ENCODE measurements around the gene HEATR3.

HEATR3 gene

GRCh38 chr16:50065624-50066481 is at the start of gene HEATR3:
Gene HEATR3, plus strand, starts transcription at chr16:50065970. Its CDS starts 162 bp downstream, at chr16:50066132.
- peak; percentile 96 for DNase-seq (ENCODE audit: low read depth)
- H3K4me3 ChIP-seq (ENCODE audit: low read depth, low read length): peak within 1 kb of the TSS; percentile 100
- TF ChIP-seq CTCF (conservative IDR thresholded peaks at IDR 0.05; ENCODE audit: low read depth, low read length): no peak

GRCh38 chr16:50017553-50017952 is 48.2 kb upstream of the HEATR3 start:
- TF ChIP-seq CTCF (conservative IDR thresholded peaks at IDR 0.05; ENCODE audit: low read depth, low read length): no peak
- H3K4me3 ChIP-seq (ENCODE audit: low read depth, low read length): no peak overlapping the region
- no peak for DNase-seq (ENCODE audit: low read depth)

- no peak overlapping the region for H3K4me3 ChIP-seq (ENCODE audit: low read depth, low read length)
- DNase-seq (ENCODE audit: low read depth): peak; percentile 42
- peak; percentile 39 for TF ChIP-seq CTCF (conservative IDR thresholded peaks at IDR 0.05; ENCODE audit: low read depth, low read length)
Observed at GRCh38 chr16:50021544-50021943, 44.2 kb upstream of the HEATR3 start.

GRCh38 chr16:50023641-50024040 is 42.1 kb upstream of the HEATR3 start:
- DNase-seq (ENCODE audit: low read depth): no peak
- H3K4me3 ChIP-seq (ENCODE audit: low read depth, low read length): no peak overlapping the region
- no peak for TF ChIP-seq CTCF (conservative IDR thresholded peaks at IDR 0.05; ENCODE audit: low read depth, low read length)

- no peak for DNase-seq (ENCODE audit: low read depth)
- TF ChIP-seq CTCF (conservative IDR thresholded peaks at IDR 0.05; ENCODE audit: low read depth, low read length): no peak
- H3K4me3 ChIP-seq (ENCODE audit: low read depth, low read length): no peak overlapping the region
Observed at GRCh38 chr16:50024207-50024606, 41.6 kb upstream of the HEATR3 start.

GRCh38 chr16:50024684-50025536 is 40.9 kb upstream of the HEATR3 start, which contains the start of gene CNEP1R1:
Gene CNEP1R1, plus strand, starts transcription at chr16:50025225. Its CDS starts 91 bp downstream, at chr16:50025316.
- DNase-seq (ENCODE audit: low read depth): peak; percentile 98
- H3K4me3 ChIP-seq (ENCODE audit: low read depth, low read length): peak within 1 kb of the TSS; percentile 95
- peak; percentile 100 for TF ChIP-seq CTCF (conservative IDR thresholded peaks at IDR 0.05; ENCODE audit: low read depth, low read length)

Measured in choroid plexus epithelial cell (primary cell).